T47D (cell line): Measurements from ENCODE around the gene COL8A2.

Experiments used
- DNase-seq, 2 experiments: peaks; one replicate each; pipeline versions ENCODE4 v3.0.0 to v3.0.0-alpha.2; 2011 to 2012; ENCODE audit warnings: low read depth in 1 of 2, low spot score in 1 of 2
- JUND ChIP-seq: IDR thresholded peaks from 2 replicates; pipeline ENCODE4 v1.6.1; 2012; ENCODE audit warnings: low read depth
- in situ Hi-C: cut with HindIII; loops from 2 replicates; pipeline ENCODE4 v1.10.0; 2016; ENCODE audit warnings: low sequenced_read_pairs, low pct_unique_long_range_greater_than_20kb

Gene COL8A2

GRCh38 chr1:36143424-36143823, 18.4 kb upstream of the COL8A2 start:
- TF ChIP-seq JUND, result no peak
- DNase-seq, result no peak
- in situ Hi-C loops, result no loop called here

- in situ Hi-C loops, result no loop called here
- TF ChIP-seq JUND, result no peak
- DNase-seq, result no peak
These were observed 17.1 kb upstream of the COL8A2 start for GRCh38 chr1:36142121-36142520.

- in situ Hi-C loops, result no loop called here
- DNase-seq, result no peak
- TF ChIP-seq JUND, result no peak
These were observed 14.5 kb upstream of the COL8A2 start for GRCh38 chr1:36139521-36139920.

GRCh38 chr1:36137776-36138175, 12.8 kb upstream of the COL8A2 start:
- in situ Hi-C loops, result no loop called here
- no peak for TF ChIP-seq JUND

GRCh38 chr1:36137226-36137625, 12.2 kb upstream of the COL8A2 start:
- no peak for TF ChIP-seq JUND
- in situ Hi-C loops, result no loop called here
- no peak for DNase-seq

More at GRCh38 chr1:36137776-36138175, 12.8 kb upstream of the COL8A2 start:
- DNase-seq, result no peak

- no peak for DNase-seq
- TF ChIP-seq JUND, result no peak
- in situ Hi-C loops, result no loop called here
These were observed 11.5 kb upstream of the COL8A2 start for GRCh38 chr1:36136535-36136934.

GRCh38 chr1:36135796-36136195, 10.8 kb upstream of the COL8A2 start:
- TF ChIP-seq JUND, result no peak
- in situ Hi-C loops, result no loop called here
- DNase-seq, result no peak

- in situ Hi-C loops, result no loop called here
- no peak for TF ChIP-seq JUND
- no peak for DNase-seq
These were observed 10.3 kb upstream of the COL8A2 start for GRCh38 chr1:36135330-36135667.

- TF ChIP-seq JUND, result no peak
- in situ Hi-C loops, result no loop called here
- peak in 1 of 2 experiments; percentile 19 for DNase-seq
These were observed 9.7 kb upstream of the COL8A2 start for GRCh38 chr1:36134505-36135329.

- TF ChIP-seq JUND, result no peak
- no peak for DNase-seq
- in situ Hi-C loops, result no loop called here
These were observed 9.0 kb upstream of the COL8A2 start for GRCh38 chr1:36134031-36134430.

- in situ Hi-C loops, result no loop called here
- no peak for DNase-seq
- TF ChIP-seq JUND, result no peak
These were observed 8.5 kb upstream of the COL8A2 start for GRCh38 chr1:36133484-36133883.

GRCh38 chr1:36132029-36132428, 7.0 kb upstream of the COL8A2 start:
- no peak for TF ChIP-seq JUND
- DNase-seq, result no peak
- in situ Hi-C loops, result no loop called here

GRCh38 chr1:36128905-36129206, 3.8 kb upstream of the COL8A2 start:
- DNase-seq, result no peak
- in situ Hi-C loops, result no loop called here

GRCh38 chr1:36128126-36128904, 3.3 kb upstream of the COL8A2 start:
- DNase-seq, result no peak
- in situ Hi-C loops, result no loop called here
- no peak for TF ChIP-seq JUND

More at GRCh38 chr1:36128905-36129206, 3.8 kb upstream of the COL8A2 start:
- TF ChIP-seq JUND, result no peak
